ENCODE results near the gene PATZ1. TPM values are rescaled to one million over a fixed set of nuclear protein-coding genes. Genes with fewer than 3 reads are reported as not detected.

PATZ1 gene
- total RNA-seq, 1 donor from 2014 or later = 9.7 TPM

Other genes with a start within 250 kb of the PATZ1 start
- 48.2 TPM for gene SELENOM, start 238.8 kb downstream of the PATZ1 start, total RNA-seq
- gene INPP5J, start 223.4 kb downstream of the PATZ1 start, total RNA-seq = 16.6 TPM
- not detected for gene PLA2G3, start 205.8 kb downstream of the PATZ1 start, total RNA-seq
- 20.1 TPM for gene RNF185, start 186.2 kb downstream of the PATZ1 start, total RNA-seq
- 11.6 TPM for gene LIMK2, start 134.0 kb downstream of the PATZ1 start, total RNA-seq
- gene PIK3IP1, start 53.9 kb downstream of the PATZ1 start, total RNA-seq = 13.7 TPM
- gene DRG1, start 53.3 kb upstream of the PATZ1 start, total RNA-seq = 59.3 TPM
- gene EIF4ENIF1, start 143.5 kb upstream of the PATZ1 start, total RNA-seq = 30.5 TPM
- gene SFI1, start 150.2 kb upstream of the PATZ1 start, total RNA-seq = 6.7 TPM